Activated CD4-positive, alpha-beta T cell treated with anti-CD3 and anti-CD28 coated beads for 48 hours (primary cell): ENCODE measurements around the gene ANAPC16.
"Not testable (repeated sequence)": the region's sequence is repeated elsewhere in the genome, so short reads cannot be mapped to it uniquely, and the experiment has no call there.

ENCODE experiments used
- DNase-seq: peaks from one replicate; pipeline ENCODE4 v3.0.0-alpha.2; 2020

Gene ANAPC16

DNA sequence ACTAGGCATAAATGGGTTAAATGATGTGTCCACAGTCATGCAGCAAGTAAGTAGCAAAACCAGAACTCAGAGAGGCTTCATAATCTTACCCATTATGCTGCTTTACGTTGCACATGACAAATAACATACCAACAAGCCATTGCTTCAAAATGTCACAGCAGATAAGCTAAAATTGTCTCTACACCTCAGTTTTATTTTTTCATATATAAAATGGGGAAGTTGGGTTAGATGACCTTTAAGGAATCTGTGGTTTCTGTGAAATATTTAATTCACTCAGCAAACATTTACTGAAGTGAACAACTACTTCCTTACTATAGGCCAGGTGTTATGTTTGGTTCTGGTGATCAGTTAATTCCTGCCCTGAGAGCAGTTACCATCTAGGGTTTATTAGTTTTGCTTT is 2.5 kb downstream of the ANAPC16 start:
- no peak for DNase-seq

- DNase-seq = no peak
Measured at GRCh38 chr10:72218726-72219125, 2.9 kb downstream of the ANAPC16 start.

DNA sequence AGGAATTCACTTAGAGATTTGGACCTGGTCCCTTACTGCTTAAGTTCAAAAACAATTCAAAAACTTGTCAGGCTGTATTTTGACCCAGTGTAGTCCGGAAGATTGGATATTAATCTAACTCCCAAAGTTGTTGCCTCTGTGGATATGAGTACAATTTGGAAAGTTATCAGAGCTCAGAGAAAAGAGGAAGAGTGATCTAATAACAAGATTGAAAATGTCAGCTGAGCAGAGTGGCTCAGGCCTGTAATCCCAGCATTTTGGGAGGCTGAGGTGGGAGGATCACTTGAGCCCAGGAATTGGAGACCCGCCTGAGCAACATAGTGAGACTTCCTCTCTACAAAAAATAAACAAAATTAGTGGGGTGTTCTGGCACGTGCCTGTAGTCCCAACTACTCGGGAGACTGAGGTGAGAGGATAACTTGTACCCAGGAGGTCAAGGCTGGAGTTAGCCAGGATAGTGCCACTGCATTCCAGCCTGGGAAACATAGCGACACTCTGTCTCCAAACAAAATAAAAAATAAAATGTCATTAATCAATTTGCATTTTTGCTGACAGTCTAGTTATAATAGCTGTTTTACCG is 3.5 kb downstream of the ANAPC16 start:
- DNase-seq = no peak

GRCh38 chr10:72220637-72221036 is 4.8 kb downstream of the ANAPC16 start:
- DNase-seq = no peak

- DNase-seq = no peak
Measured at GRCh38 chr10:72221278-72221677, 5.5 kb downstream of the ANAPC16 start.

DNA sequence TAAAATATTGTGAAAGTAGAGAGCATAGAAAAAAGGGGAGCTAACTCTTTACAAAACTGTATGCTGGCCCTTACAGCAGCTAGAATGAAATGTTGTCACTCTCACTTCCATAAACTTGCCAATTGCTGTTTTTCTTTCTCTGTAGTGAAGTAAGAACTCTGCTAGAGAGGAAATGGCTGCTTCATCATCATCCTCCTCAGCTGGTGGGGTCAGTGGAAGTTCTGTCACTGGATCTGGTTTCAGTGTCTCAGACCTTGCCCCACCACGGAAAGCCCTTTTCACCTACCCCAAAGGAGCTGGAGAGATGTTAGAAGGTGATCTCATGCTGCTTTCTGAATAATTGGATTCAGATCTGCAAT is 7.9 kb downstream of the ANAPC16 start:
- DNase-seq = peak; percentile 44

GRCh38 chr10:72224191-72224590 is 8.4 kb downstream of the ANAPC16 start:
- not testable (repeated sequence) for DNase-seq

DNA sequence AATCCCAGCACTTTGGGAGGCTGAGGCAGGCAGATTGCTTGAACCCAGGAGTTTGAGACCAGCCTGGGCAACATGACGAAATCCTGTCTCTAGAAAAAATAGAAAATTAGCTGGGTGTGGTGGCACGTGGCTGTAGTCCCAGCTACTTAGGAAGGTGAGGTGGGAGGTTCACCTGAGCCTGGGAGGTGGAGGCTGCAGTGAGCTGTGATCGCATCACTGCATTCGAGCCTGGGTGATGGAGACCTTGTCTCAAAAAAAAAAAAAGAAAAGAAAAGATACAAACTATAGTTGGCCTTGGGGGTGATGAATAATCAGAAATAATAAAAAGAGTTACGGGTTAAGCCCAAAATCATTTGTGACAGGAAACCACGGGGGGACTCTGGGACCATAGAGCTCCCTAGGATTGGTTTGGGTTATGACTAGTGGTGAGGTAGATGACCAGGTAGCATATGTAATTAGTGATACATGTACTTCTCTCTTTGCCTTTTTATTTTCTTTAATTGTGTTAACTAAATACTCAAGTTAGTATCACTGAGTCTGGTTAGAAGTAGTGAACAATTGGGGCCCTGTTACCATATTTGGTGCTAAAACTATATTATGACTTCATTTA is 10.7 kb downstream of the ANAPC16 start:
- no peak for DNase-seq

DNA sequence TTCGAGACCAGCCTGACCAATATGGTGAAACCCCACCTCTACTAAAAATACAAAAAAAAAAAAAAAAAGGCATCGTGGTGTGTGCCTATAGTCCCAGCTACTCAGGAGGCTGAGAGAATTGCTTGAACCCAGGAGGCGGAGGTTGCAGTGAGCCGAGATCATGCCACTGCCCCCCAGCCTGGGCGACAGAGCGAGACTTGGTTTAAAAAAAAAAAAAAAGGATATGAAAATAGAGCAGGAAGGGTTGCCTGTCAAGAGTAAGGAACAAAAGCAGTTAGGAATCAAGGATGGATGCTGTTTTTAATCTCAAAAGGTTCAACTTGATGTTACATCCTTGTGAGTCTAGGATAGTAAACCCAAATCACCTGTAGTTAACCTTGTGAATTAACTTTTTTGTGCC is 12.0 kb downstream of the ANAPC16 start:
- no peak for DNase-seq

DNA sequence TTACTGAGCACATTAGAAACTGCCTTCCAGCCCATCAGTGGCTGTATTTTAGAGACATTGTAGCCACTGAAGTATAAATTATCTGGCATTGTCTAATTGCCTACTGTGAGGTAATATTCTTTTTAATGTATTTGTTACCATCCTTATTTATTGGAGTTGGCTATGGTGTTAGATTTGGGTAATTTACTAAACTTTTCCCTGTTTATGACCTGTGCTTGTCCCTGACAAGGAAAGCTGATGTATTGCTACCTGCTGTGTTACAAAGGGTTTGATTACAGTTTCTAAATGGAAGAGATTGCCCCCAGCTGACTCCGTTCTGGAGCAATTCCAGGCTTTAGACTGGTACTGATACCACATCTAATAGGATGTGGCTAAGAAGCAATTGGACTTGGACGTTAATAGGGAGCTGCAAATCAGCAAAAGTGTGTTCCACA is 12.5 kb downstream of the ANAPC16 start:
- no peak for DNase-seq

GRCh38 chr10:72229261-72230251 is 13.7 kb downstream of the ANAPC16 start:
- no peak for DNase-seq

GRCh38 chr10:72233621-72234020 is 17.8 kb downstream of the ANAPC16 start:
- DNase-seq = no peak

GRCh38 chr10:72234560-72235095 is 18.8 kb downstream of the ANAPC16 start:
- DNase-seq = no peak

DNA sequence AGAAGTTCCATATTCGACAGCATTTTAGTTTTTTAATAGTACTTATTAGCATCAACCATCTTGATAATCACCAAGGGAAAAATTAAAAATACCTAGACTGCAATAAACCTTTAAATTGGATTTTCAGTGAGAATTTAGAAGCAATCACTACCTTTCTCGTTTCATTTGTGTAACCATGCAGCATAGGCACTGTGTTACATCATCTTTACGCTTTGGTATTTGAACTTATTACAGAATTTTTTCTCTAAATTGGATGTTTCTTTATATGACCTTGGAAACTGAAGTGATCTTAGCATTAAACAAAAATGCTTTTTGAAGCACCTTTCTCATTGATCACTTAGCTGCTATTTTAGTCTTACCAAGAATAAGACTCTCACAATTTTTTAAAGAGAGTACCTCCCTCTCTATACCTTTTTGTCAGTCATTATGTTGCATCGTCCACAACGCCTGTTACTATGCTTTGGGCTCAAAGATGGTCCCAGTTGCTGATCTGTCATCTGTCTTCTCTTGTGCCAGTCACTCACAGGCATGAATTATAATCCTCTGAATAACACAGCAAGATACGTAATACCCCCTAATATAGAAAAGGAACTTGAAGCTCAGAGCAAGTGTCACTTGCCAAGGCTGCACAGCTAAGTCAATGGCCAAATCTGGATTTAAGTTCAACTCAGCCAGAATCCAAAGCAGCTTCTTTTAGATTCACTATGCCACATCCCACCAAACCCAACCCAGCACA is 19.9 kb downstream of the ANAPC16 start:
- no peak for DNase-seq

DNA sequence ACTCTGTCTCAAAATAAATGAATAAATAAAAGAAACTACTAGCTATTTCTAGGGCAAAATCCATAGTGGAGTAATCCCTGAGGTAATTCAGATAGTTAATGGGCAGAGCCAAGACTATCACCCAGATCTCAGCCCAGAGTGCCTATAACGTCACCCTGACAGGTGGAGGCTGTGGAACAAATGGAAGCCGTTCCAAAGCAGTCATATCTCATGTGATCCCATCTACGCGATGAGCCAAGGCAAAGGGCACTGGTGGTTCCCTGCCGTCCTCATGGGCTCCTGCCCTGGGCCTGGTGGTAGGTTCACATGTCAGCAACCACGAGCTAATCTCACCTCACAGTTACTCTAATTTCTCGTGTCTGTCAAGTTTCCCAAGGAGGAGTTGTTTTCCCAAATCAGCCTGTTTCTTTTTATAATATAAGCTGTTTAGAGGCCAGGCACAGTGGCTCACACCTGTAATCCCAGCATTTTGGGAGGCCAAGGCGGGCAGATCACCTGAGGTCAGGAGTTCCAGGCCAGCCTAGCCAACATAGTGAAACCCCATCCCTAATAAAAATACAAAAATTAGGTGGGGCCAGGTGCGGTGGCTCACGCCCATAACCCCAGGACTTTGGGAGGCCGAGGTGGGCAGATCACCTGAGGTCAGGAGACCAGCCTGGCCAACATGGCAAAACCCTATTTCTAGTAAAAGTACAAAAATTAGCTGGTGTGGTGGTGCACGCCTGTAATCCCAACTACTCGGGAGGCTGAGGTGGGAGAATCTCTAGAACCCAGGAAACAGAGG is 22.8 kb downstream of the ANAPC16 start:
- no peak for DNase-seq

DNA sequence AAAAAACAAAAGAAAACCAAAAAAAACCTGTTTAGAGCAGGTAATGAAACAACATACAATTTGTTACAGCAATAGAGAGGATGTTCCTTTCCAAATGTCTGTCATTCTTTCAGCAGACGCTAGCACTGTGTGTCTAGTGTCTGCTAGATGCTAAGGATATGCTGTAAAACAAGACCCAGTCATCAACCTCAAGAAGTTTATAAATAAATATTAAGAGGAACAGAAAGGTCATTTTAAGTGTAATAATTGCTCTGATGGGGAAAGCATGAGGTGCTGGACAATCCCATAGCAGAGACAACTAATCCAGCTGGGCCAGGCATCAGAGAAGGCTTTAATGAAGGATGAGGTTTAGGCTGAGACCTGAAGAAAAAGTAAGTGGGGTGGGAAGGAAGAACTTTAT is 23.6 kb downstream of the ANAPC16 start:
- no peak for DNase-seq

GRCh38 chr10:72240371-72240770 is 24.6 kb downstream of the ANAPC16 start:
- DNase-seq = no peak

DNA sequence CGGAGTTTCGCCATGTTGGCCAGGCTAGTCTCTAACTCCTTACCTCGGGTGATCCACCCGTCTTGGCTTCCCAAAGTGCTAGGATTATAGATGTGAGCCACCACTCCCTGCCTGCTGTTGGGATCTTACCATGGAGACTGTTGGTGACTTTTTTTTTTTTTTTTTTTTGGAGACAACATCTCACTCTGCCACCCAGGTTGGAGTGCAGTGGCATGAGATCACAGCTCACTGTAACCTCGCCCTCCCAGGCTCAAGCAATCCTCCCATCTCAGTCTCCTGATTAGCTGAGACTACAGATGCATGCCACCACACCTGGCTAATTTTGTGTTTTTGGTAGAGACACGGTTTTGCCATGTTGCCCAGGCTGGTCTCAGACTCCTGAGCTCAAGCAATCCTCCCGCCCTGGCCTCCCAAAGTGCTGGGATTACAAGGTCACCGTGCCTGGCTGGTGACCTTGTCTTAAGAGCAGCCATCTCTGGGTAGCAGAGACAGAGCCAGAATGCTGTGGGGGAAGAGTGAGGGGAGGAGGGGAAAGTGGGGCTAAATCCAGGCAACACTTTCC is 26.0 kb downstream of the ANAPC16 start:
- no peak for DNase-seq

GRCh38 chr10:72242675-72243074 is 26.9 kb downstream of the ANAPC16 start:
- DNase-seq = peak; percentile 37

DNA sequence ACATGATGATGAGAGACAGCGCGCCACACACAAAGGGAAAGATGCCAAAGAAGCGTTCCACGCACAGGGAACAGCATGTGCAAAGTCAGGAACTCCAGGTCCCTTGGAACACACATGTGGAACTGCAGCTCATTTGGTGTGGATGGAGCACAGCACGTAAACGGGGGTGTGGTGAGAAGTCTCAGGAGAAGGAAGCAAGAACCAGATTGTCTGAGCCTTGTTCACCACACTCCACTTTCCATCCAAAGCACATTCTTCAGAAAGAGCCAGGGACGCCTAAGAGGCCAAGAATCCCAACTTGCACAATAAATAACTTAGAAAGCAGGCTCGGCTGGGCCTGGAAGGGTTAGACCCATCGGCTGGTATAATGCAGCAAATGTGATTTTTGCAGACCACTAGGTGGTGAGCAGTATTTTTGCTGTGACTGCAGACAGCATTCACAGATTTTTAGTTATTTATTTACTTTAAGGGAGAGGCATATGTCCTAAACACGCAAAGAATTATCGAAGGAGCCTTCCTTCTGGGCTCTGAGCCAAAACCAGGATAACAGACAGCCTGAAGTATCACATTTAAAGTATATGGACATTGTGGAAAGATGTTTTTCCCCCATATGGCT is 28.1 kb downstream of the ANAPC16 start:
- no peak for DNase-seq

- DNase-seq = no peak
Measured at GRCh38 chr10:72244573-72245038, 28.8 kb downstream of the ANAPC16 start.
